Measurements from ENCODE around the gene ZSCAN32.

Gene ZSCAN32

DNA sequence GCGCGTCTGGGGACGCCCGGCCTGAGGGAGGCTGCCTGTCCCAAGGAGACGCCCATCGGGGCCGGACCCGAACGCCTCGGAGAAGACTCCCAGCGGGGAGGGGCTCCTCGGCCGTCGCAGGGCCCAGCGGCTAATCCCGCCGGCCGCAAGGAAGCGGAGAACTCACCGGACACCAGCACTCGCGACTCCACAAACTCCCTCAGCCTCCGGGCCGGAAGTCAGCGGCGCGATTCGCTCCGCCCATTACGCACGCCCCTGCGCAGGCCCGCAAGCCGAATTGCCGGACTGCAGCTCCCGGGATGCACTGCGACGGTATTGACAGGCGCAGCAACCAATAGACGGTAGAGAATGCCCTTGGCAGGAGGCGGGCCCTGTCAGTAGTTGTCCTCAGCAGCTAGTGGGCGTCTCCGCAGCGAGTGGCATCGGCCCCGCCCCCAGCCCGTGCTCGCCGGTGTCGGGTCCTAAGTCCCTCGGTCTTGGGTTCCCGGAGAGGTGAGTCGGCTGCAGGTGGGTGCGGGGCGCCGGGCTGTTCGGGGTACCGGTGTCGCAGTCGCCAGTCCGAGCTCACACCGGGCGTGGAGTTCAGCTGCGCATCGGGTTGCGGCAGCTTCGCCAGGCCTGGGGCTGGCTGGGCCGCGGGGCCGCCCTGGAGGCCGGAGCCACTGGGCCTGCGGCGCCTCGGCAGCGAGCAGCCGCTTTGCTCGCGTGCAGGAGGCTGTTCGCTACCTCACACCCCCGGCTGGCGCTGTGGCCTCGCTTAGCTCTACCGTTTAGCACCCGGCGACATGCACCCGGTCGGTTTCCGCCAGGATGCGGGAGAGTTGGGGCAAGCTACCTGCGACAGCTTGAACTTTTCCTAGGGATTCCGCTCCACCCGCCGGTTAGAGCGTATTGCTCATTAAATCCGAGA, at the start of gene ZSCAN32, which contains the start of gene ZNF174:
ZSCAN32 (minus strand) TSS at position 226 of the 910 bp plus-strand sequence. CDS start 3,447 bp downstream, outside the sequence.
ZNF174 (plus strand) TSS at position 437 of the 910 bp plus-strand sequence. CDS start 790 bp downstream, outside the sequence.
- peak within 1 kb of the TSS; percentile 77 for H3K4me3 ChIP-seq (ENCODE audit: low read depth, low read length)
- peak; percentile 98 for DNase-seq (ENCODE audit: low read depth)
- no peak for TF ChIP-seq CTCF (IDR thresholded peaks at IDR 0.05; ENCODE audit: control insufficient read depth, extremely low read depth, insufficient read depth)

DNA sequence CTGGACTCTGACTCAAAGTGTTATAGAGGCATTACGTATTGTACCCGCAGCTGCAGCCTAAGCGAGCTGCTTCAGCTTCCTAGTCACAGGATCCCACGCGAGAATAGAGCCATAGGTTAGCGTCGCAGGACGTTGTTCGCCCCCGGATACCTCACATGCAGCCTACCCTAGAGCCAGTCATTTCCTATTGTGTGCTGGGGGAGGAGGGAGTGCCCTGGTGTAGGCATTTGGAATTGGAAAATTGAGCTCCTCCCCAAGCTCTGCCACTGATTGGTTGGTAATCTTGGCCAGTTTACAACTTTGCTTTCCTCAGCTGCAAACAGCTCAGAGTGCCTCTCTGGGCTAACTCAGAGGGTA, 43.2 kb upstream of the ZSCAN32 start:
- peak overlapping the region; percentile 87 for H3K4me3 ChIP-seq (ENCODE audit: low read depth, low read length)
- no peak for TF ChIP-seq CTCF (IDR thresholded peaks at IDR 0.05; ENCODE audit: control insufficient read depth, extremely low read depth, insufficient read depth)
- peak; percentile 63 for DNase-seq (ENCODE audit: low read depth)

- TF ChIP-seq CTCF (IDR thresholded peaks at IDR 0.05; ENCODE audit: control insufficient read depth, extremely low read depth, insufficient read depth): no peak
- DNase-seq (ENCODE audit: low read depth): peak; percentile 86
- peak within 1 kb of the TSS; percentile 87 for H3K4me3 ChIP-seq (ENCODE audit: low read depth, low read length)
Observed at GRCh38 chr16:3443108-3444031, 42.6 kb upstream of the ZSCAN32 start, which contains the start of the genes NAA60 and ZNF597. Gene NAA60, plus strand, starts transcription at chr16:3443680. Its CDS starts 32,548 bp downstream, at chr16:3476228. Gene ZNF597, minus strand, starts transcription at chr16:3443504. Its CDS starts 351 bp downstream, at chr16:3443153.

DNA sequence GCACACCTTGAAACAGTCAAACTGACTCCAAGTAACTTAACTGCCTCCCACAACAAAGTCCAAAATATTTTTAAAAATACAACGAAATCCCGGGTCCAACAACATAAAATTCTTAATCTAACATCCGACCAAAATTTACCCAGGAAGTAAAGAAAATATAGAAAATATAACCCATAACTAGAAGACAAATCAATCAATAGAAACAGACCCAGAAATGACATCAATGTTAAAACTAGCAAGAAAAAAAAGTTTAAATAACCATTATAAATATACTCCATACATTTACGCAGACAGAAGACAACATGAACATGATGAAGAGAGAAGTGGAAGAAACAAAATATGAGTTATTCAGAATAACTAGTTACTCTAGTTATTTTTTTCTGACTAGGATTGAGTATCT, 38.8 kb upstream of the ZSCAN32 start:
- DNase-seq (ENCODE audit: low read depth): no peak
- H3K4me3 ChIP-seq (ENCODE audit: low read depth, low read length): no peak overlapping the region
- TF ChIP-seq CTCF (IDR thresholded peaks at IDR 0.05; ENCODE audit: control insufficient read depth, extremely low read depth, insufficient read depth): no peak

- no peak for DNase-seq (ENCODE audit: low read depth)
- no peak for TF ChIP-seq CTCF (IDR thresholded peaks at IDR 0.05; ENCODE audit: control insufficient read depth, extremely low read depth, insufficient read depth)
- H3K4me3 ChIP-seq (ENCODE audit: low read depth, low read length): no peak overlapping the region
Observed at GRCh38 chr16:3434373-3434772, 33.6 kb upstream of the ZSCAN32 start.

DNA sequence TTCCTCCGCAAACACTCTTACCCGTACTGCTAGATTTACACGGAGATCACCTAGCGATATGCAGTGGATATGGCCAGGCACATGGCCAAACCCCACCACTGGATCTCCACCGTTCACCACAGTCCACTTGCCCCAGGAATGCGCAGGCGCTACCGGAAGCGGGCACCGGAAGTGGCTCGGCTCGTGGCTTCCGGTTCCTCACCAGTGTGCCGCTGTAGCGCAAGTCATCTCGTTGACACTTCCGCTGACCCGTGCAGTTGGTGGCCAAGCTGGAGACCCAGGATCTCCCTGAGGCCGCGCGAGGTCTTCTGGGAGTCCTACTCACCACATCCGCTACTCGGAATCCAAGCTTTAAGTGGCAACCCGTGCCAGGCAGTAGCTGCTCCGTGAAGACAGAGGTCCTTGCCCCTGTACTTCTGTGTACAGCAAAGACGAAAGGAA, 31.0 kb upstream of the ZSCAN32 start:
- no peak for TF ChIP-seq CTCF (IDR thresholded peaks at IDR 0.05; ENCODE audit: control insufficient read depth, extremely low read depth, insufficient read depth)
- H3K4me3 ChIP-seq (ENCODE audit: low read depth, low read length): no peak overlapping the region
- no peak for DNase-seq (ENCODE audit: low read depth)
